ENCODE results near the gene ATP7B.

Gene ATP7B

GRCh38 chr13:51974482-51974881 is 36.8 kb downstream of the ATP7B start:
- H3K4me3 ChIP-seq (ENCODE audit: low read depth, low read length), result no peak overlapping the region
- DNase-seq (ENCODE audit: low read depth), result no peak
- TF ChIP-seq POLR2A (IDR thresholded peaks at IDR 0.05; ENCODE audit: extremely low read depth, insufficient read length) (no peak), MYC (IDR thresholded peaks at IDR 0.05; ENCODE audit: low read depth, low read length) (no peak), MAX (IDR thresholded peaks at IDR 0.05; ENCODE audit: low read depth, low read length) (no peak)
- TF ChIP-seq, protein P1, sequence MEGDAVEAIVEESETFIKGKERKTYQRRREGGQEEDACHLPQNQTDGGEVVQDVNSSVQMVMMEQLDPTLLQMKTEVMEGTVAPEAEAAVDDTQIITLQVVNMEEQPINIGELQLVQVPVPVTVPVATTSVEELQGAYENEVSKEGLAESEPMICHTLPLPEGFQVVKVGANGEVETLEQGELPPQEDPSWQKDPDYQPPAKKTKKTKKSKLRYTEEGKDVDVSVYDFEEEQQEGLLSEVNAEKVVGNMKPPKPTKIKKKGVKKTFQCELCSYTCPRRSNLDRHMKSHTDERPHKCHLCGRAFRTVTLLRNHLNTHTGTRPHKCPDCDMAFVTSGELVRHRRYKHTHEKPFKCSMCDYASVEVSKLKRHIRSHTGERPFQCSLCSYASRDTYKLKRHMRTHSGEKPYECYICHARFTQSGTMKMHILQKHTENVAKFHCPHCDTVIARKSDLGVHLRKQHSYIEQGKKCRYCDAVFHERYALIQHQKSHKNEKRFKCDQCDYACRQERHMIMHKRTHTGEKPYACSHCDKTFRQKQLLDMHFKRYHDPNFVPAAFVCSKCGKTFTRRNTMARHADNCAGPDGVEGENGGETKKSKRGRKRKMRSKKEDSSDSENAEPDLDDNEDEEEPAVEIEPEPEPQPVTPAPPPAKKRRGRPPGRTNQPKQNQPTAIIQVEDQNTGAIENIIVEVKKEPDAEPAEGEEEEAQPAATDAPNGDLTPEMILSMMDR (IDR thresholded peaks at IDR 0.05; ENCODE audit: low read depth, low read length), result no peak

DNA sequence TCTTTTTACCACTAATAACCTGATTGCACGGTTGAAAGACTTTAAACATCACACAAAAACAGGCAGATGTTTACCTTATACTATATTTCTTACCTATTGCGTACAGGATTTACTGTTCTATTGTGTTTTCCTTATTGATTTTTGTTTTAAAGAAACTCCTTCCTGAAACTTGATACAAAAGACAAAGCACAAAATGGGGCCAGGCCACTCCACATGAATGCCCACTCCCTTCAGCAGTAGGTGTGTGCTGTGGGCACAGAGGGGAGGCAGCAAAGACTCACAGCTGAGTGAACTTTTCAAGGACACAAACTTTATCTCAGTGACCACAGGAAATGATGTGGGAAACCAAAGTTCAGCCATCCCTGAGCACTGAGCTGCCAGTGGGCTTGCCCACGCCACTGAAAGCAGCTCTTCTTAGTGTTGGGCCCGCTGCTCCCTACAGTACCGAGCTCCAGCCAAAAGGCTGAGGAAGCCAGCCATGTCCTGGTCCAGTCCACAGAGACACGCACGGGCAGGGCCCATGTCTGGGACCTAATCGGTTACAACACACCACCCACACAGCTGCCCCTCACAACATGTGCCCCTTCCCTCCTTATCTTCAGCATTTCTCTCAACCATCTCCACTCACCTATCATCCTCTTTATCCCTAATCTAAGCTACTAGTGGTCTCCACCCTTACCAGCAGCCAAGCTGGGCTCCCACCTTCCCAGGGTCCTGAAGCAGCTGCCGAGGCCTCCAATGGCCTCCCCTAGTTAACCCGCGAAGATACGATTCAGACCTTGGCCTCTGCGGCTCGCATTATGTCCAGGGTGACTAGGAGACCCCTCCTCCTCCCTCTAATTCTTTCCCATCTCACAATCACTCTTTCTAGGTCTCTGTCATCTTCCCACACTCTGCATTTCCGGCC is 39.5 kb downstream of the ATP7B start:
- no peak for DNase-seq (ENCODE audit: low read depth)
- H3K4me3 ChIP-seq (ENCODE audit: low read depth, low read length), result no peak overlapping the region
- TF ChIP-seq MYC (IDR thresholded peaks at IDR 0.05; ENCODE audit: low read depth, low read length) (no peak), MAX (IDR thresholded peaks at IDR 0.05; ENCODE audit: low read depth, low read length) (no peak), POLR2A (IDR thresholded peaks at IDR 0.05; ENCODE audit: extremely low read depth, insufficient read length) (no peak)
- TF ChIP-seq, protein P1 (IDR thresholded peaks at IDR 0.05; ENCODE audit: low read depth, low read length), result no peak

DNA sequence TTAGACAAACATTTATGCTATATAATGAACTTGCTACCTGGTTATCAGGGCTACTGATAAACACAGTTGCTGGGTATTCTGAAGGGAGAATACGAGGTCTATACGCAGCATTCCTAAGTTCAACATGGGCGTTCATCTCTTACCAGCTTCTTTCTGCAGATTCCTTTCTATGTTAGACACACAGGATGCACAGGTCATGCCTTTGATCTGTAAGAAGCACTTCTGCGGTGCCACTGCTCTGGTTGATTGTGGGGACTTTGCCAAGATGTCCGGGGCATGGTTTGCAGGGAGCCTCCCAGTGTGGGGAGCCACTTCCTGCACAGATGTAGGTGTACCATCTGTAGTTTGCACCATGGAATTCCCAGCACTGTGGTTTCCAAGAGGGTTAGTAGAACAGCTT is 40.9 kb downstream of the ATP7B start:
- TF ChIP-seq MAX (IDR thresholded peaks at IDR 0.05; ENCODE audit: low read depth, low read length) (no peak), MYC (IDR thresholded peaks at IDR 0.05; ENCODE audit: low read depth, low read length) (no peak), POLR2A (IDR thresholded peaks at IDR 0.05; ENCODE audit: extremely low read depth, insufficient read length) (no peak)
- TF ChIP-seq, protein P1 (IDR thresholded peaks at IDR 0.05; ENCODE audit: low read depth, low read length), result no peak
- H3K4me3 ChIP-seq (ENCODE audit: low read depth, low read length), result no peak overlapping the region
- no peak for DNase-seq (ENCODE audit: low read depth)

- TF ChIP-seq POLR2A (IDR thresholded peaks at IDR 0.05; ENCODE audit: extremely low read depth, insufficient read length) (no peak), MYC (IDR thresholded peaks at IDR 0.05; ENCODE audit: low read depth, low read length) (no peak), MAX (IDR thresholded peaks at IDR 0.05; ENCODE audit: low read depth, low read length) (no peak)
- TF ChIP-seq, protein P1 (IDR thresholded peaks at IDR 0.05; ENCODE audit: low read depth, low read length), result no peak
- no peak overlapping the region for H3K4me3 ChIP-seq (ENCODE audit: low read depth, low read length)
- peak; percentile 17 for DNase-seq (ENCODE audit: low read depth)
Observed at GRCh38 chr13:51967482-51968446, 43.5 kb downstream of the ATP7B start.

- DNase-seq (ENCODE audit: low read depth), result no peak
- H3K4me3 ChIP-seq (ENCODE audit: low read depth, low read length), result no peak overlapping the region
- TF ChIP-seq MYC (IDR thresholded peaks at IDR 0.05; ENCODE audit: low read depth, low read length) (no peak), MAX (IDR thresholded peaks at IDR 0.05; ENCODE audit: low read depth, low read length) (no peak), POLR2A (IDR thresholded peaks at IDR 0.05; ENCODE audit: extremely low read depth, insufficient read length) (no peak)
- TF ChIP-seq, protein P1 (IDR thresholded peaks at IDR 0.05; ENCODE audit: low read depth, low read length), result no peak
Observed at GRCh38 chr13:51966186-51966585, 45.1 kb downstream of the ATP7B start.
